ENCODE measurements around the gene SLC26A6.

- TF ChIP-seq CTCF (IDR thresholded peaks at IDR 0.05; ENCODE audit: poor library complexity, severe bottlenecking) (no peak), EZH2 (IDR thresholded peaks at IDR 0.05; ENCODE audit: borderline replicate concordance, insufficient read depth, low read length, poor library complexity, severe bottlenecking) (no peak), POLR2AphosphoS5 (IDR thresholded peaks at IDR 0.05) (no peak), RAD21 (conservative IDR thresholded peaks at IDR 0.05) (no peak), REST (IDR thresholded peaks at IDR 0.05; ENCODE audit: borderline replicate concordance) (no peak)
Measured at GRCh38 chr3:48596676-48597407, 38.4 kb downstream of the SLC26A6 start.
